Lower lobe of right lung (tissue), 2 donors: ENCODE results near the gene PSMD6. TPM values are rescaled to one million over a fixed set of nuclear protein-coding genes. Genes with fewer than 3 reads are reported as not detected.

ENCODE experiments used
- ATAC-seq, 2 donors: fragments of 200-7000 bp; cut with Tn5 transposase; one replicate each; pipeline ENCODE4 v1.9.1; 2020 to 2022; ENCODE audit warnings: mild to moderate bottlenecking in 2 of 2, moderate library complexity in 2 of 2
- DNase-seq: peaks from one replicate; pipeline ENCODE4 v3.0.0-alpha.2; 2020
- H3K27ac ChIP-seq: fragments of 200-600 bp; one replicate; pipeline ENCODE4 v1.8.0; 2022
- H3K27me3 ChIP-seq: fragments of 200-600 bp; one replicate; pipeline ENCODE4 v1.8.0; 2022; ENCODE audit warnings: low read depth
- H3K36me3 ChIP-seq: fragments of 200-600 bp; one replicate; pipeline ENCODE4 v1.8.0; 2022; ENCODE audit warnings: mild to moderate bottlenecking
- H3K4me1 ChIP-seq: fragments of 200-600 bp; one replicate; pipeline ENCODE4 v1.8.0; 2022
- H3K4me3 ChIP-seq: fragments of 200-600 bp; one replicate; pipeline ENCODE4 v1.8.0; 2022; ENCODE audit warnings: mild to moderate bottlenecking
- H3K9me3 ChIP-seq: fragments of 200-600 bp; one replicate; pipeline ENCODE4 v1.8.0; 2022
- CTCF ChIP-seq: fragments of 200-600 bp; IDR thresholded peaks from one replicate; pipeline ENCODE4 v1.8.0; 2022; ENCODE audit warnings: antibody characterized with exemption, mild to moderate bottlenecking
- intact Hi-C: fragments of 100-400 bp; cut with DNase I; formaldehyde crosslinking; loops from one replicate; pipeline ENCODE4 v1.11.0; 2022
- total RNA-seq: library from RNA; stranded (reverse); fragmentation: NEBNext Ultra II Directional; extraction: Animal tissue kit (Norgen Biotek cat#: 25700); gene quantifications from one replicate; pipeline ENCODE4 v1.2.1, GENCODE V29; 2021
- donor health status: DM: no; HTN: yes; CAD: no; lungs with severe emphysema.

Gene PSMD6
- total RNA-seq, 1 donor from 2014 or later, result 51.1 TPM

GRCh38 chr3:63986831-63987230 is 36.5 kb downstream of the PSMD6 start:
- no peak for ATAC-seq
- peaks cover 8% of the 10 kb centered on the region for H3K4me1 ChIP-seq
- intact Hi-C loops, result no loop called here
- no peaks in the 10 kb centered on the region for H3K27me3 ChIP-seq
- H3K27ac ChIP-seq, result no peak overlapping the region
- TF ChIP-seq CTCF, result no peak
- no peaks in the 10 kb centered on the region for H3K9me3 ChIP-seq
- H3K36me3 ChIP-seq, result peaks cover 95% of the 10 kb centered on the region
- H3K4me3 ChIP-seq, result no peak overlapping the region
- DNase-seq, result no peak

- Histone ChIP-seq H3K9me3 (no peaks in the 10 kb centered on the region), H3K27me3 (no peaks in the 10 kb centered on the region), H3K36me3 (peaks cover 94% of the 10 kb centered on the region), H3K4me3 (no peak overlapping the region), H3K27ac (no peak overlapping the region), H3K4me1 (peaks cover 14% of the 10 kb centered on the region)
- no peak for TF ChIP-seq CTCF
- intact Hi-C loops, result no loop called here
- DNase-seq (no peak), ATAC-seq (no peak)
Measured at GRCh38 chr3:63986146-63986545, 37.1 kb downstream of the PSMD6 start.

GRCh38 chr3:63984391-63984790 is 38.9 kb downstream of the PSMD6 start:
- TF ChIP-seq CTCF, result no peak
- Histone ChIP-seq H3K4me3 (no peak overlapping the region), H3K4me1 (peaks cover 31% of the 10 kb centered on the region), H3K27me3 (no peaks in the 10 kb centered on the region), H3K27ac (no peak overlapping the region), H3K9me3 (no peaks in the 10 kb centered on the region), H3K36me3 (peaks cover 89% of the 10 kb centered on the region)
- ATAC-seq (no peak), DNase-seq (no peak)
- intact Hi-C loops, result no loop called here

- Histone ChIP-seq H3K36me3 (peaks cover 65% of the 10 kb centered on the region), H3K27ac (no peak overlapping the region), H3K27me3 (no peaks in the 10 kb centered on the region)
Measured at GRCh38 chr3:63981980-63982379, 41.3 kb downstream of the PSMD6 start.

GRCh38 chr3:63980830-63981498 is 42.3 kb downstream of the PSMD6 start:
- peaks cover 66% of the 10 kb centered on the region for H3K4me1 ChIP-seq
- H3K27me3 ChIP-seq, result no peaks in the 10 kb centered on the region
- H3K36me3 ChIP-seq, result peaks cover 55% of the 10 kb centered on the region
- intact Hi-C loops, result no loop called here
- TF ChIP-seq CTCF, result no peak
- DNase-seq, result no peak
- H3K27ac ChIP-seq, result peak overlapping the region; percentile 61
- no peak overlapping the region for H3K4me3 ChIP-seq
- ATAC-seq, result peak in 1 of 2 donors; percentile 41
- H3K9me3 ChIP-seq, result no peaks in the 10 kb centered on the region

More at GRCh38 chr3:63981980-63982379, 41.3 kb downstream of the PSMD6 start:
- TF ChIP-seq CTCF, result no peak
- intact Hi-C loops, result no loop called here
- DNase-seq (no peak), ATAC-seq (no peak)
- peaks cover 56% of the 10 kb centered on the region for H3K4me1 ChIP-seq
- no peaks in the 10 kb centered on the region for H3K9me3 ChIP-seq
- H3K4me3 ChIP-seq, result no peak overlapping the region
